ENCODE data around the gene PBX1. TPM values are rescaled to one million over a fixed set of nuclear protein-coding genes. Genes with fewer than 3 reads are reported as not detected.
A peak's percentile ranks its signal among the peaks of the same experiment; 100 is the strongest.

PBX1 gene
- total and polyA plus RNA-seq, 8 donors = 17.3 to 113 (median 91.9) TPM

DNA sequence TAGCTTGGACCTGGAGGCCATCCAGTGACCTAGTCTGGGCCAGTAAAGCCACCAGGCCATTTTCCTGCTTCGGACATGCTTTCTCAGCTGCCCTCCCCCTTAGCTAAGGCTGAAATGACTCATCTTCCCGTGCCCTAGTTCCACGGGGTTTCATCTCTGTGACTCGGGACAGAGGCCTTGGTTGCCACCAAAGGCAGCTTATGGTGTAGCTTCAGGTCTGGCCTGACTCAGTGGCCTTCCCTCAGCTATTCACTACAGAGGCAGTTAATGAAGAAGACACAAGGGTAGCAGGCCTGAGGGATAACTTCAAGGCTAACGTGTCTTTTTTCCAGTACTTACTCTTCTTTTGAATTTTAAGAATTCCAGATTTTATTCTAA, 82.4 kb downstream of the PBX1 start:
- Histone ChIP-seq H3K4me3 (no peak overlapping the region), H3K27me3 (no peaks in the 10 kb centered on the region), H3K36me3 (no peaks in the 10 kb centered on the region), H3K4me1 (peaks cover 58 to 68% (median 62%) of the 10 kb centered on the region in 3 donors), H3K27ac (peak overlapping the region in 3 of 4 donors; percentile 12 to 56 (median 50)), H3K9me3 (no peaks in the 10 kb centered on the region)
- intact Hi-C loops (cut with DNase I) = no loop called here
- WGBS, 2 donors = 66 to 74% methylated on average over 5 of the region's 5 CpGs
- TF ChIP-seq, protein P1, sequence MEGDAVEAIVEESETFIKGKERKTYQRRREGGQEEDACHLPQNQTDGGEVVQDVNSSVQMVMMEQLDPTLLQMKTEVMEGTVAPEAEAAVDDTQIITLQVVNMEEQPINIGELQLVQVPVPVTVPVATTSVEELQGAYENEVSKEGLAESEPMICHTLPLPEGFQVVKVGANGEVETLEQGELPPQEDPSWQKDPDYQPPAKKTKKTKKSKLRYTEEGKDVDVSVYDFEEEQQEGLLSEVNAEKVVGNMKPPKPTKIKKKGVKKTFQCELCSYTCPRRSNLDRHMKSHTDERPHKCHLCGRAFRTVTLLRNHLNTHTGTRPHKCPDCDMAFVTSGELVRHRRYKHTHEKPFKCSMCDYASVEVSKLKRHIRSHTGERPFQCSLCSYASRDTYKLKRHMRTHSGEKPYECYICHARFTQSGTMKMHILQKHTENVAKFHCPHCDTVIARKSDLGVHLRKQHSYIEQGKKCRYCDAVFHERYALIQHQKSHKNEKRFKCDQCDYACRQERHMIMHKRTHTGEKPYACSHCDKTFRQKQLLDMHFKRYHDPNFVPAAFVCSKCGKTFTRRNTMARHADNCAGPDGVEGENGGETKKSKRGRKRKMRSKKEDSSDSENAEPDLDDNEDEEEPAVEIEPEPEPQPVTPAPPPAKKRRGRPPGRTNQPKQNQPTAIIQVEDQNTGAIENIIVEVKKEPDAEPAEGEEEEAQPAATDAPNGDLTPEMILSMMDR (IDR thresholded peaks at IDR 0.05) = no peak
- no peak for ATAC-seq
- no peak for FAIRE-seq
- no peak for DNase-seq

DNA sequence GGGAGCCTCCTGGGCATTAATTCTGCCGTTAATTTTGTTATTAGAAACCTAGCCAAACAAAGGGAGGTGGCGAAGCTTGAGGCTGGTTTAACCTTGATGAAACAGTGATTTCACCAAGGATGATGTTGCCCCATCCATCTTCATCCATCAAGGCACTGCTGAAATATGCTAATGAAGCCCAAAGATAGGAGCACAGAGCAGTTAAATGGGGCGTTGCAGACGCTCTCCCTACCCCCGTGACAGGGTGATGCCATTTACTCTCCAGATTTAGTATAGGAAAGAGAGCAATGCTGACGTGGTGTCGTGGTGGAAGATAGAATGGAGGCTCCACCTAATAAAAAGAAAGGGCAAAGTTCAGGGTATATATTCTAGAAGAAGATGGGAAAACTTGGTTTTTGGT, 84.0 kb downstream of the PBX1 start:
- H3K36me3 ChIP-seq = no peaks in the 10 kb centered on the region
- ATAC-seq = no peak
- DNase-seq = no peak
- intact Hi-C loops (cut with DNase I) = no loop called here
- H3K9me3 ChIP-seq = no peaks in the 10 kb centered on the region
- H3K4me1 ChIP-seq = peaks cover 51 to 68% (median 58%) of the 10 kb centered on the region in 3 donors
- WGBS, 2 donors = 85 to 91% methylated on average over 7 of the region's 7 CpGs
- H3K27me3 ChIP-seq = no peaks in the 10 kb centered on the region
- TF ChIP-seq, protein P1 (IDR thresholded peaks at IDR 0.05) = no peak
- no peak overlapping the region for H3K27ac ChIP-seq
- H3K4me3 ChIP-seq = no peak overlapping the region
- no peak for FAIRE-seq

DNA sequence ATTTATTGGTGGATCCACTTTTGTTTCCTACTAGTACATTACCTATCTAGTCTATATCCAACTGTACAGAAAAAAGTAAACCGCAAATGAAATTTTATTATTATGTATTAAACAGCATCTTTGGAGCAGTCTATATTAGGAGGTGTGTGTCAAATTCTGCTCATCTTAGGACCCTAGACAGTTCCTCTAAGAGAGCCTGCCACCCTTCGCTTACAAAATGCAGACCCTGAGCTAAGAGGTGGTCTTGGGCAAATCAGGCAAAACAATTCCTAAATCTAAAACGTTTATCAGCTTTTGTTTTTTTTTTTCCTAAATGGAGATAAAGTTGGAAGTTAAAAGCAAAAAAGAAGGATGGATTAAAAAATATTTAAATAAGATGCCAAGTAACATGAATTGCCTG, 85.3 kb downstream of the PBX1 start:
- Histone ChIP-seq H3K4me3 (no peak overlapping the region), H3K4me1 (peaks cover 54 to 67% (median 58%) of the 10 kb centered on the region in 3 donors), H3K36me3 (no peaks in the 10 kb centered on the region), H3K27ac (peak overlapping the region in 3 of 4 donors; percentile 19 to 64 (median 37)), H3K27me3 (no peaks in the 10 kb centered on the region), H3K9me3 (no peaks in the 10 kb centered on the region)
- FAIRE-seq (no peak), ATAC-seq (no peak), DNase-seq (no peak)
- intact Hi-C loops (cut with DNase I) = no loop called here
- WGBS, 2 donors = 72 to 73% methylated on average over 3 of the region's 3 CpGs
- TF ChIP-seq, protein P1 (IDR thresholded peaks at IDR 0.05) = no peak

DNA sequence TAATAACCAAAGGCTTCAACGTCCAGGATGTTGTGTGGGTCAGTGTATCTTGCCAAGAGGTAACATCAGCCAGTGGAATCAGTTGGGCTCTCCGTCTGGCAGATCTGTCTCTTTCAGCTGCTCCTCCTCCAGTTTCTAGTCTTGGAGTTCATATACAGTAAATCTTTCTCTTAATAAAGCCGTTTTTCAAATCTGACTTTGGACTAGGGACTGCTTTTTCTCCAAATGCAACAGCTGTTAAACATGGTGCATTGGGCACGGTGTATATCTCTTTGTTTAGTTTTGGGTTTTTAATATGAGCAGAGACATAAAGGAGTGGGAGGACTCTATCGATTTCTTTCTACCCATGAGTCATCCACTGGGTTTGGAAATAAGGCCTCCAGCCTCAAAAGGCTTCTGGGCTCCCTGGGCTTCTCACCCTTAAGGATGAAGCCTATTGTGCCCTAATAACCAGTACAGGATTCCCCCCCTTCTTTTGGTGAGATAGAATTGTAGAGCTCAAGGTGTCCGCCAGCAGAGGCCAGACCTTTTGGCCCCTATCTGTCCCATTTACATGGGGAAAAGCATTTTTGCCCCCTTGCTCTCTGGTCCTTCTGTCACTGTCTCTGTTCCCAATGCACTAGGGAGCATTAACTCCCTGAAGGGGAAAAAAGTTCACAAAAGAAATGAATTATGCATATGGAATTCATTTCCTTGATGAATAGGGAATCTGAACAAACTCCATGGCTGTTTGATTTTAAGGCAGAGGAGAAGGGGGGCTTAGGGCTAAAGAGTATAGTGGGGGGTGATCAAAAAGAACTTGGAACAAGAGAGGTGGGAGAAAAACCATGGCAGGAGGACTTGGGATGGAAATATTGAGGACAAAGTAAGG, 86.0 kb downstream of the PBX1 start:
- 18 to 29% methylated on average over 6 of the region's 6 CpGs for WGBS, 2 donors
- Histone ChIP-seq H3K4me1 (peaks cover 55 to 65% (median 58%) of the 10 kb centered on the region in 3 donors), H3K27me3 (no peaks in the 10 kb centered on the region), H3K27ac (peak overlapping the region in 3 of 4 donors; percentile 19 to 64 (median 37)), H3K4me3 (no peak overlapping the region), H3K36me3 (no peaks in the 10 kb centered on the region), H3K9me3 (no peaks in the 10 kb centered on the region)
- FAIRE-seq (peak; percentile 84), DNase-seq (no peak), ATAC-seq (peak; percentile 23 to 61 (median 54))
- intact Hi-C loops (cut with DNase I) = no loop called here
- TF ChIP-seq, protein P1 (IDR thresholded peaks at IDR 0.05) = no peak

DNA sequence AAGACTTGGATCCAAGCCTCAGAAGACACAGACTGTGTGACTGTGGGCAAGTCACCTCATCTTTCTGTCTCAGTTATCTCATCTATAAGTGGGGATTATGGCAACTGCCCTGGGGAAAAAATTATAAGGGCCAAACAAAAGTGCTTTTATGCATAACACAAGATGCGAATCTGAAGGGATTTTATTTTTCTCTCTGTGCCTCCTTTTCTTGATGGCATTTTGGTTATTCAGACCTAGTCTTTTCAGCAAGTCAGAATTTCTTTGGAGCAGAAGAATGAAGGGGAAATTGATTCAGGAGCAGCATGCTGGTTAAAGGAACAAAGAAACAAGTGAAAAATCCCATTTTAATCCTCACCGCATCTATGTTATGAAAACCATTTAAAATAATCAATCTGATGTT, 86.9 kb downstream of the PBX1 start:
- FAIRE-seq (no peak), ATAC-seq (no peak), DNase-seq (no peak)
- Histone ChIP-seq H3K27me3 (no peaks in the 10 kb centered on the region), H3K9me3 (no peaks in the 10 kb centered on the region), H3K27ac (no peak overlapping the region), H3K4me3 (no peak overlapping the region), H3K4me1 (peaks cover 49 to 57% (median 51%) of the 10 kb centered on the region in 3 donors), H3K36me3 (no peaks in the 10 kb centered on the region)
- TF ChIP-seq, protein P1 (IDR thresholded peaks at IDR 0.05) = no peak
- intact Hi-C loops (cut with DNase I) = no loop called here
- 97 to 100% methylated on average over 2 of the region's 2 CpGs for WGBS, 2 donors
